ENCODE measurements around the gene C11orf68. TPM values are rescaled to one million over a fixed set of nuclear protein-coding genes. Genes with fewer than 3 reads are reported as not detected.

C11orf68 gene
- total and polyA plus RNA-seq, 9 of the 15 experiments (the other 6 are each of a cell fraction or from before 2014, with no cell fraction given), result 3.6 to 35.9 (median 12.8) TPM

GRCh38 chr11:65962141-65962564, 43.3 kb upstream of the C11orf68 start:
- TF ChIP-seq ZNF121 (CRISPR knock-in tag; conservative IDR thresholded peaks at IDR 0.05) (peak; percentile 58), NR4A1 (CRISPR knock-in tag; IDR thresholded peaks at IDR 0.05) (no peak), NR4A1 (tag; IDR thresholded peaks at IDR 0.05) (no peak), ZNF24 (IDR thresholded peaks at IDR 0.05) (0 out of 2 replicates have a peak, but pooled peaks have one; percentile 28), ZNF316 (IDR thresholded peaks at IDR 0.05) (0 out of 2 replicates have a peak, but pooled peaks have one; percentile 20)
- in situ Hi-C loops (cut with MboI), result no loop called here
- FAIRE-seq (no peak), ATAC-seq (peak; percentile 17), DNase-seq (ENCODE audit: extremely low read depth in 1 of 4, low spot score in 3 of 4) (no peak)
- Histone ChIP-seq H3K4me3 (peak overlapping the region; percentile 100), H3K36me3 (ENCODE audit: control insufficient read depth, insufficient read depth, low read length) (peaks cover 39% of the 10 kb centered on the region; the same call in 2 of the 3 replicates), H3K9me3 (replicated peaks; ENCODE audit: control insufficient read depth, insufficient read depth, low read depth, low read length) (no peaks in the 10 kb centered on the region), H4K20me1 (replicated peaks; ENCODE audit: control insufficient read depth, insufficient read depth, low read length) (0 out of 2 replicates have a peak, but pooled peaks cover 2% of the 10 kb centered on the region), H3K4me2 (ENCODE audit: insufficient read depth, low read length) (peak overlapping the region; percentile 98), H3K4me1 (replicated peaks in 1 of 2; ENCODE audit: control insufficient read depth in 2 of 2, insufficient read depth in 2 of 2, low read length in 2 of 2) (peaks cover 12 to 43% of the 10 kb centered on the region in 2 experiments; a peak in 4 of 5 replicates), H3K27me3 (ENCODE audit: control insufficient read depth in 2 of 2, insufficient read depth in 2 of 2, low read length in 2 of 2) (no peaks in the 10 kb centered on the region), H2AFZ (ENCODE audit: low read depth, low read length) (no peak overlapping the region), H3K79me2 (ENCODE audit: control insufficient read depth, insufficient read depth, low read length) (peaks cover 35% of the 10 kb centered on the region), H3K9ac (ENCODE audit: insufficient read depth in 1 of 2, low read depth in 2 of 2, low read length in 2 of 2) (peak overlapping the region; percentile 96 to 98), H3K27ac (ENCODE audit: extremely low read depth, low read depth, low read length) (peak overlapping the region; percentile 96), H3K9me1 (ENCODE audit: control insufficient read depth, insufficient read depth, low read length) (peaks cover 3% of the 10 kb centered on the region)
- CTCF ChIA-PET (ENCODE audit: low intra/inter-chr PET ratio), result no interaction called here
- 3% methylated on average over 8 of the region's 13 CpGs for WGBS (ENCODE audit: insufficient coverage, low coverage, missing lambda C conversion rate)
- no TSS peak for BruUV-seq (replicated peaks)
- POLR2A ChIA-PET, result interaction anchor here (0.6 to 2.6 kb wide), 9 partner anchors 9 to 483 kb away, joined by 3 to 17 read pairs (median 4); partner anchors contain the start of genes CCDC85B and FOSL1
- intact Hi-C loops (cut with micrococcal nuclease), result no loop called here
